ENCODE data around the gene IMP4.

IMP4 gene

DNA sequence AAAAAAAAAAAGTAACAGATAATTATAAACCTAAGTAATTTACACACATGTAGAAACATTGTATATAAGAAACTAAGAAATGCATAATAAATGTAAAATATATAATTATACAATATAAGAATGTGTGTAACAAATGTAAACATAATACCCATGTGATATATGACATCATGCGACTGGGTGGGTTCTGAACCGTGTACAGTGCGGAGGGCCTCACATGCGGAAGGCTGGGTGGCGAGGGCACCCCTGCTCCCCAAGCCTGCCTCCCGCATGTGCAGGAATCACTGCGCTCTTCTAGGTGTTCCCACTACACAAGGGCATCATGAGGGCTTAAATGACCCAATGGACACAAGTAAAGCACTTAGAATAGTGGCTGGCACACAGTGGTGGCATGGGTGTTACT lies 15.2 kb downstream of the IMP4 start:
- DNase-seq (ENCODE audit: low read depth in 2 of 2), result no peak

DNA sequence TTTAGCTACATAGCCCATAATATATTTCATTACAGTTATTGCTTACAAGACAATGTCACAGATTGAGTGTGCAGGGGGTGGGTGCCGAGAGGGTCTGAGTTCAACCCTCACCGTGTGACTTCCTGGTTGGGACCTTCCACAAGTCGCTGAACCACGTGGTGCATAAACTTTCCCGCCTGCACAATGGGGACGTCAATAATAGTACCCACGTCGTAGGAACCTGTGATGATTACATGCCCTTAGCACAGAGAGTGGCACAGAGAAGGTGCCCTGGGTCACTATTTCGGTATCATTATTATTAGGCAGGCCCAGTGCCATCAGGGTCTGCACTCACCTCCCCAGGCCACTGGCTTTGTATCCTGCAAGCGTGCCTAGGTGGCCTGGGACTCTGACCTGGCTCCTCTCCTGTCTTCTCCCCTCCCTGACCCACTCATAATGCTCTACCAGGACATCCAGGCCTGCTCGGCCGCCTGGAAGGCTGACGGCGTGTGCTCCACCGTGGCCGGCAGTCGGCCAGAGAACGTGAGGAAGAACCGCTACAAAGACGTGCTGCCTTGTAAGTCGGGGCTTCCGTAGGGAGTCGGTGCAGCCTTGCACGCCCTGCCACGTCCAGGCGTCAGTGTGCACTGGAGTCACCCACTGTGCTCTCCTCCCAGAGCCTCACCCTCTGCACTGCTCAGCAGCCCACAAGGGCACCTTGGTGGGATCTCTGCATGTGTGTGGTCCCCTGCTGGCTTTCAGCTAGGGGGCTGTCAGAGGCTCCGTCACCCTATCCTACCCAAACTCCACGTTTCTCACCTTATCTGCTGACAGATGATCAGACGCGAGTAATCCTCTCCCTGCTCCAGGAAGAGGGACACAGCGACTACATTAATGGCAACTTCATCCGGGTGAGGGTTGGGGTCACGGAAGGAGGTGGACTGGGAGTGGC lies 16.0 kb downstream of the IMP4 start:
- no peak for DNase-seq (ENCODE audit: low read depth in 2 of 2)

DNA sequence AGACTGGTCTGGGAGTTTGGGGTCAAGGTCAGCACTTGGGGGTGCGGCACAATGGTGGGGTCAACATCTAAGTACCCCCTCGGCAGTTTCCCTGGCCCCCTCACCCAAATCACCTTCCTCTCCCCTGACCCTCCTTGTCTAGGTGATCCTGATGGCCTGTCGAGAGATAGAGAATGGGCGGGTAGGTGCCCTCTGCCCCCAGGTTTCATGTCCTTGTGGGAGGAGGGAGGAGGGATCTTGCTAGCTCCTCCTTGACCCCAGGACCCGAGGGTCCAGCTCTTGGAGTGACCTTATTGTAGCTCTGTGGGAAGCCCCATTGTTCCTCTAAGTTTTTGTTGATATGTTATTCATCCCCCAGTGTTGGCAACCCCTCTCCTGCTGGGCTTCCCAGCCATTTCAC lies 16.8 kb downstream of the IMP4 start:
- no peak for DNase-seq (ENCODE audit: low read depth in 2 of 2)

DNA sequence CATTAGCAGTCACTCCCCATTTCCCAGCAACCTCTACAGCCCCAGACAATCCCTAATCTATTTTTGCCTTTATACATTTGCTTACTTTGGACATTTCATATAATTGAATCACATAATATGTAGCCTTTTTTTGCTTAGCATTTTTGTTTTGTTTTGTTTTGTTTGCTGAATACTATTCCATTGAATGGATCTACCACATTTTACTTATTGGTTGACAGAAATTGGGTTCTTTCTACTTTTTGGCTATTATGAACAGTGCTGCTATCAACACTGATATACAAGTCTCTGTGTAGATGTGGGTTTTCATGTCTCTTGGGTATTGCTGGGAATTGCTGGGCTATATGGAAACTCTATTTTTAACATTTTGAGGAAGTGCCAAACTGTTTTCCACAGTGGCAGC lies 20.8 kb downstream of the IMP4 start:
- no peak for DNase-seq (ENCODE audit: low read depth in 2 of 2)

DNA sequence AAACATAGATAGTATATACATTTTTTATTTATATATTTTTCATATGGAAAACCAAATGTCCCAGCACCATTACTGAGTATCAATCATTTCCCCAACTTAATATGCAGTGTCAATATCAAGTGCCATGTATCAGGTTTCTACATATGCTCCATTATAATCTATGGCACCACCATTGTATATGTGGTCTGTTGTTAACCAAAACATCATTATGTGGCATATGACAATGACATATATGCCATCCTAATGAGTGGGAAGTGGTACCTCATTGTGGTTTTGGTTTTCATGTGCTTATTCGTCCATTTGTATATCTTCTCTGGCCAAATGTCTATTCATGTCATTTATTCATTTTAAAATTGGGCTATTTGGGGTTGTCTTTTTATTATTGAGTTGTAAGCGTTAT lies 22.4 kb downstream of the IMP4 start:
- no peak for DNase-seq (ENCODE audit: low read depth in 2 of 2)

DNA sequence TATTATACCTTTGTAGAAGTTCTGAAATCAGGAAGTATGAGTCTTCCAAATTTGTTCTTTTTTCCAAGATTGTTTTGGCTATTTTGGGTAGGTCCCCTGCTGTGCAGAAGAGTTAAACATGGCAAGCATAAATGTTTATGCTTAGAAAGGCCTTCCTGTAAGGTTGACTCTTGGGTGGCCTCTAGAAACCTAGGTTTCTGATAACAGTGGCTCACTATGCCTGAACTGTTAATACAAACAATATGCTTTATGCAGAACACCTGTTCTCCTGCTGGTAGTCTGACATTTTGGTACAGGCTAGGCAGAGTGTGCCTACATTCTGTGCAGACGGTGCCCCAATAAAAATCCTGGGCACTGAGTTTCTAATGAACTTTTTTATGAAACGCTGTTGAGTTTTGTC lies 23.3 kb downstream of the IMP4 start:
- DNase-seq (ENCODE audit: low read depth in 2 of 2), result no peak

DNA sequence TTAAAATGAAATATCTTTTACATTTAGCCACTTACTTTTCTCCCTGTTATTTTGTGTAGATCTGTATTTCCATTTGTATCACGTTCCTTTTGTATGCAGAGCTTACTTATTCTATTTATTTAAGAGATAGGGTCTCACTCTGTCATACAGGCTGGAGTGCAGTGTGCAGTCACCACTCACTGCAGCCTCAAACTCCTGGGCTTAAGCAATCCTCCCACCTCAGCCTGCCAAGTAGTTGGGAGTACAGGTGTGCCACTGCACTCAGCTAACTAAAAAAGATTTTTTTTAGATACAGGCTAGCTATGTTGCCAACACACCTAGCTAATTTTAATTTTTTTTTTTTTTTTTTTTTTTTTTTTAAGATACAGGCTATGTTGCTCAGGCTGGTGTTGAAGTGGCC lies 24.0 kb downstream of the IMP4 start:
- DNase-seq (ENCODE audit: low read depth in 2 of 2), result no peak

DNA sequence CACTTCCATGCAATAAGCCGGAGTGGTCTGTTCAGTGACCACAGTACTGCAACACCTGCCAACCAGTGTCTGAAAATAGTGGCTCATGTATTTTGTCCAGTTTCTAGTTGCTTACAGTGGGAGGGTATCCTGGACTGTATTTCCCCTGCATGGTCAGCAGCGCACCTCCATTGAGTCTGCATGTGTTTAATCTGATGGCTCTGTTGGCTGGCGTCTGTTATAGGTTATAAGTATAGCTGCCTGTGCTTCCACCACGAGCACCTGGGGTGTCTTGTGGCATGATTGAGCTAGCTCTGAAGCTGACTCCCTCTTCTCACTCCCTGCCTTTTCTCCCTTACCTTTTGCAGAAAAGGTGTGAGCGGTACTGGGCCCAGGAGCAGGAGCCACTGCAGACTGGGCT lies 26.1 kb downstream of the IMP4 start:
- no peak for DNase-seq (ENCODE audit: low read depth in 2 of 2)

DNA sequence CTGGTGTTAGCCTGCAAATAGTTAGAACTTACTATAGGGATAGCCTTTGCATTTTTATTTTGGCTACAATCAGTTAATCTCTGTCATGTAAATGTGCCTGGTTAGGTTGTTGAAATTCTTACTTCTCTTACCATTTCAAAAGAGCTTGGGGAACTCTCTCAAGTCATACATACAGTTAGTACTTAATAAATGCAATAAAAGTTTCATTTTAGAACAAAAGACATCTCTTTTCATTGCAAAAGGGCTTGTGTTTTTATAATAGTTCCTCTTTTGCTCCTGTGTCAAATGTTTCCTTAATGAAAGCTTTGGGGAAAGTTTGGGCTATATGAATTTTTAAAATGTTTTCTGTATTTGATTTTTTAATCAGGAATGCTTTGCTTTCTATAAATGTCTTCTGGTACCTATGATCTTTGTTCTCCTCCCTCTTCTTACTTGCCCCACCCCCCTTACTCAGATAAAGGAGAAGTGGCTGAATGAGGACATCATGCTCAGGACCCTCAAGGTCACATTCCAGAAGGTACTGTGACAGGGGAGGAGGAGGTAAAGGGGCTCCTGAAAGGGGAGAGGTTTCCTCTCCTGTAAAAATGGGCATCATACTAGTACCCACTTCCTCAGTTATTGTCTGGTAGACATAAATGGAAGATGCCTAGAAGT lies 26.7 kb downstream of the IMP4 start:
- no peak for DNase-seq (ENCODE audit: low read depth in 2 of 2)

DNA sequence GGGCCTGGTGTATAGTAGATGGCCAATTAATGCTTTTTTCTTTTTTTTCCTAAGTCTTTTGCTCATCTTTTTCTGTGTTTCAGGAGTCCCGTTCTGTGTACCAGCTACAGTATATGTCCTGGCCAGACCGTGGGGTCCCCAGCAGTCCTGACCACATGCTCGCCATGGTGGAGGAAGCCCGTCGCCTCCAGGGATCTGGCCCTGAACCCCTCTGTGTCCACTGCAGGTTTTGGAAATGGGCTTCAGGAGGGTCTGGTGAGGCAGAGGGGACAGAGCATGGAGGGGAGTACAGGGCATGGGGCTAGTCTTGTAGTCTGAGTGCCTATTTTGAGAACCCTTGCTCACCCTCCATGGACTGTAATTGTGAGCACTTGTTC lies 27.3 kb downstream of the IMP4 start:
- DNase-seq (ENCODE audit: low read depth in 2 of 2), result no peak

DNA sequence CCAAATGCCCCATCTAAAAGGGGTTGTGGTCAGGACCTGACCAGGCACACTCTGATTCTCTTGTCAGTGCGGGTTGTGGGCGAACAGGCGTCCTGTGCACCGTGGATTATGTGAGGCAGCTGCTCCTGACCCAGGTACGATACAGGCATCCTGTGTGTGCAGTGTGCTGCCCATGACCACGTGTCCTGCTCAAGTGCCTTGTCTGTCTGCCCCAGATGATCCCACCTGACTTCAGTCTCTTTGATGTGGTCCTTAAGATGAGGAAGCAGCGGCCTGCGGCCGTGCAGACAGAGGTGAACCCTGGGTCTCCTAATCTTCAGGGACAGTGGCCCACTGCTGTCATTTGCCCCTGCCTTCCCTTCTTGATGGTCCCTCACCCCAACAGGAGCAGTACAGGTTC lies 27.8 kb downstream of the IMP4 start:
- no peak for DNase-seq (ENCODE audit: low read depth in 2 of 2)

DNA sequence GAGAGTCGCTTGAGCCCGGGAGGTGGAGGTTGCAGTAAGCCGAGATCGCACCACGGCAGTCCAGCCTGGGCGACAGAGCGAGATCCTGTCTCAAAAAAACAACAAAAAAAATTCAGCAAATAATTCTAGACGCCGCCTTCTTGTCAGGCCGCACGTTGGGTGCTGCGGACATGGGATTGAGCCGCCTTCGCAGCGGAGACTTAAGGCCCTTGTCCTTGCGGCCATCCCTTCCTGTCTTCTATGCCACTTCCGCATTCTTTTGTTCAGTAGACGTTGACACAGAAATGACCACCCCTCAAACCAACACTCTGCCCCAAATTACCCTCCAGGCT lies 29.0 kb downstream of the IMP4 start:
- DNase-seq (ENCODE audit: low read depth in 2 of 2), result no peak

DNA sequence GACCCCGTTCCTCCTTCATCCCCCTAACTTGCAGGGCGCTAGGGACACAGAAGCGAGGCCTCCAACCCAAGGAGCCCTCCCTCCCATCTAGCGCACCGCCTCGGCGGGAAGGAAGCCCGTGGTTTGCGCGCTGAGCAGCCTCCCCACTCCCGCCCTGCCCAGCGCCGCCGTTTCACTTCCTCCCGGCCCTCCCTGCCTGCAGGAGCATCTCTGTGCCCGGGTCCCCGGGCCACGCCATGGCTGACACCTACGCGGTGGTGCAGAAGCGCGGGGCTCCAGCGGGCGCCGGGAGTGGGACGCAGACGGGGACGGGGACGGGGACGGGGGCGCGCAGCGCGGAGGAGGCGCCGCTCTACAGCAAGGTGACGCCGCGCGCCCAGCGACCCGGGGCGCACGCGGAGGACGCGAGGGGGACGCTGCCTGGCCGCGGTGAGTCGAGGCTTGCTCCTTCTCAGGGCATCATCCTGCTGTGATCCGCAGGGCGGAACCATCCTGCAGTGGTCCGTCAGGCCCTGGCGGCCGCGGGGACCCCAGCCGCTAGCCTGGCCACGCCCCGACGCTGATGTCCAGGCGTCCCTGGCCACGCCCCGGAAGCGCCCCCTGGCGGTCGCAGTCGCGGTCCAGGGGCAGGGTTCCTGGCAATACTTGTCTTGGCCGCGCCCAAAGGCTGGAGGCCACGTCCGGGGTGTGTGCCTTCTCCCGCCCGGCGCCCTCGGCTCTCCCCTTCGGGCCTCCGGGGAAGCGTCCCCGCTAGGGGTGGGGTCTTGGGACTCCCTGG lies 29.5 kb downstream of the IMP4 start:
- peak; percentile 49 to 70 for DNase-seq (ENCODE audit: low read depth in 2 of 2)

DNA sequence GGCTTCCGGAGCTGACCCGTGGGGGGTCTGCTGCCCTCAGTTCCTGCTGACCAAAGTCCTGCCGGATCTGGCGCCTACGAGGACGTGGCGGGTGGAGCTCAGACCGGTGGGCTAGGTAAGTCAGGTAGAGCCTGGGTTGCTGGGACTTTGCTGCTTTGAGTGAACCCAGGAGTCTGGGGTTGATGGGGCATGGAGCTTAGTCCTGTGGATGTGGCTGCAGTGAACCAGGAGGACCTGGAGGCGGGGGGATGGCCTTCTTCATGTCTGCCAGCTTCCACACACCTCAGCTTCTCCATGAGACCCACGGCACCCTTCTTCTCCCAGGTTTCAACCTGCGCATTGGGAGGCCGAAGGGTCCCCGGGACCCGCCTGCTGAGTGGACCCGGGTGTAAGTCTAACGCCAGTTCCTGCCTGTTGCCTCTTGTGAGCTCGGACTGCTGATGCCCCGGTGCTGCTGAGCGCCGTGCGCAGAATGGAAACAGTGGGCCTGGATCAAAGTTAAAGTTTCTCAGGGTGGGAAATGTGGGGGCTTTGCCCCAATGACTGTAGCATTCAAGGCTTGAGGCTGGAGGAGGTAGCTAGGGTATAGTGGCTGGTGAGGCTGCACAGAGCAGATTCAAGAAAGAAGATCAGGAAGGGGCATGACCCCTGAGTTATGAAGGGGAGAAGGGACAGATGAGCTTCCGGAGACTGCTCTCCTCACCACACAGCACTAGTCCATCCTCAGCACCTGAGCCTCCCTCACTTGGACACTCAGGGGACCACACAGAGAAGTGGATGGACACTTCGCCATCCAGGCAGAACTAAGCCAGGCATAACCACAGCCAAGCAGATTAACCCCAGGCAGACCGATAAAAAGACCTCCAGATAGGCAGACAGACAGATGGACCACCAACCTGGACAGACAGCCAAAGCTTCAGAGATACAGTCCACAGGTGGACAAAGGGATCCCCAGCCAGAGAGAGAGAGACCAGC lies 30.4 kb downstream of the IMP4 start:
- DNase-seq (ENCODE audit: low read depth in 2 of 2), result no peak

DNA sequence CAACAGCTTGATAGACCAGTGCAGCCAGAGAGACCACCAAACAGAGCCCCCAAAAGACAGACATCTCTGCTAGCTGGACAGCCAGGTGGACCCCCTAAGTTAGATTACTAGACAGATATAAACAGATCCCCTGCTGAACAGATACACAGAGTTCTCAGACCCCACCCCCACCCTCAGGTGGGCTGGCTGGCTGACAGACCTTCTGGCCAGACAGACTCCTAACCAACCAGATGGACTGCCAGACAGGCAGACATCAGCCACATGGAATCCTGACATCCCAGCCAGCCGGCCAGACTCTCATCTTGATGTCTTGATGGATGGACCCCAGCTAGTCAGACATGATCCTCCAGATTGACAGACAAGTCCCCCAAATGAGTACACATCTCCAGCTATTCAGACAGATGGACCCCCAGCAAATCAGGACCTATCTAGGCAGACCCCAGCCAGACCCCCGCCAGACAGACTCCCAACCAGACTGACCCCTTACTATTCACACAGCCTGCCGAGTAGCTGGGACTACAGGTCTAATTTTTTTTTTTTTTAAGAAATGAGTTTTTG lies 31.2 kb downstream of the IMP4 start:
- no peak for DNase-seq (ENCODE audit: low read depth in 2 of 2)

DNA sequence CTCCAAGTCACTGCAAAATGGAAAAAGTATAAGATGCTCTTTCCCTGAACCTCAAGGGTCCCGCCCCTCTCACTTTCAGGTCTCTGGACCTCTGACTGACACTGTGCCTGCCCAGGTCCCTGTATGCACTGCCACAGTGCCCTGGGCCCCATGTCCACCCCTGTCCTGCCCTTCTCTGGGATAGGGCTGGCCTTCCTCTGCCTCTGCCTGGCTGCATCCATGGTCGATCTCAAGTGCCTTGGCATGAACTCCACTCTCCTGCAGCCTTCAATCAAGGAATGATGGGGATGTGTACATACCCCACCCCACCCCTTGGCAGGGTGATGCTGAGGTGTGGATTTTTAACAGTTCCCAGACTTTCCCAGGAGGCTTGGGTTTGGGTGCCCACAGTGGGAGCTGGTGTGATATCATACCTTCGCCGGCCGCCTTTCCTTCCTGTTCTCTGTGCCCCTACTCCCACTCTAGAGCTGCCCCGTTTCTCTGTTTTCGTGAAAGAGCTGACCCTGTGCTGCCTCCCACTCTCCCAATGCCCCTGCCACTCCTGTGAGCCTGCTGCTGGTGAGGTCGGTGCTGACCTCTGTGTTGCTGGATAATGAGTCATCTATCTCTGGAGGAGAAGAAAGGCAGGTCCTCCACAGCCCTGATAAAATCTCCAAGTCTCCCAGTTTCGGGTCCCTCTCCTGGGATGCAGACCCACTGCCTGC lies 32.0 kb downstream of the IMP4 start:
- no peak for DNase-seq (ENCODE audit: low read depth in 2 of 2)

DNA sequence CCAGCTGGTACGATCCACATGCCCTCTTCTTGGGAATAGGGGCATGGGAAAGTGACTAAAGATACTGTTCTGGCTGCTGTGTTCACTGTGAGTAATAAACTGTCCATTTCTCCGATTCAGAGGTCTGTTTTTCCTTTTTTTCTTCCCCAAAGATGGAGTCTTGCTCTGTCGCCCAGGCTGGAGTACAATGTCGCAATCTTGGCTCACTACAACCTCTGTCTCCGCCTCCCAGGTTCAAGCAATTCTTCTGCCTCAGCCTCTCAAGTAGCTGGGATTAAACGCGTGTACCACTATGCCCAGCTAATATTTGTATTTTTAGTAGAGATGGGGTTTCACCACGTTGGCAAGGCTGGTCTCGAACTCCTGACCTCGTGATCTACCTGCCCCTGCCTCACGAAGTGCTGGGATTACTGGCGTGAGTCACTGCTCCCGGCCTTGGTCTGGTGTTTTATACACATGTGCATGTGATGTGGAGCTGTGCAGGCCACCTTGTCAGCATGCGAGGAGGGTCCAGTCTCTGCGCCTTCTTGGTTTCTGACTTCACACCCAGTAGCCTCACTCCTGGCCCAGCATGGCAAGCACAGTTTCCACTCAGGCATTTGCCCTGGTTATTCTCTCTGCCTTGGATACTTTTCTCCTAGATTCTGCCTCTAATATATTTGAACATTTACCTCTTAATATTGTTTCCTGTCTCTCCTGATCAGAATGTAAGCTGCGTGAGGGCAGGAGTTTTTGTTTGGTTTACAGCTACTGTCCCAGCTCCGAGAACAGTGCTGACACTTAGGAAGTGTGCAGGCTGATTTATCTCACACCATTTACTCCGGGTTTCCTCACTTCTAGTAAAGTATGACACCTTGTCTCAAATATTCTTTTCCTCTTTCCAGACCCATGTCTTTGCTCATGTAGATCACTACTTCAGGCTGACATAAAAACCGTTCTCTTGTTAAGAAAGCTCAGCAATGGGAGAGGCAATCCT lies 32.9 kb downstream of the IMP4 start:
- DNase-seq (ENCODE audit: low read depth in 2 of 2), result no peak

DNA sequence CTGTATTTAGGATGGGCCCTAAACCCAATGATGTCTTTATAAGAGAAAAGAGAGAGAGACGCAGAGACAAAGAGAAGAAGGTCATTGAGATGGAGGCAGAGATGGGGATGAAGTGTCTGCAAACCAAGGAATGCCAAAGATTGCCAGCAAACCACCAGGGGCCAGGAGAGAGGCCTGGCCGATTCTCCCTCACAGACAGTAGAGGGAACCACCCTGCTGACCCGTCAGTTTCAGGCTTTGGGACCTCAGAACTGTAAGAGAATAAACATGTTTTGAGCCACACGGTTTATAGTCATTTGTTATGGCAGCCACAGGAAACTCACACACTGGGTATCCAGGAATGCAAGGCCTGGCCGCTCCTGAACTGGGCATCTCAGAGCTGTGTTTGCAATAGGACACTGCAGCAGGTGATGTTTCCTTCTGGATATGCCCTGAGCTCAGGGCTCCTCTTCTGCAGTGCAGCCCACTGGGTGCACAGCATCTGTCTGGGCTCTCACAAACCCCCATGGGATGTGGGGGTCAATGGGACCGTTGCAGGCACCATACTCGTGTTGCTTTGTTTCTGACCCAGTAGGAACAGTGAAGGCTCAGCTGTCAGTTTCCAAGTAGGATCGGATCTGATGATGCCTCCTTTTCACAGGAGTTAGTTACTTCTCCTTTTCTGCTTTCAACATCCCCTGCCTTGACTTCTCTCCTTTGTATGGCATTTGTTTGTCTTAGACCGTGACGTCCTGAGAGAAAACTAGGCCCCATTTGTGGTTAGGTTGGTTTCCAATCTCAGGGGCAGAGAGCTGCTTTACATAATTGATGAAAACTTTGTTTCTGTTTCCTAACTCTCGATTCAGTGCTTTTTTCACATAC lies 34.0 kb downstream of the IMP4 start:
- DNase-seq (ENCODE audit: low read depth in 2 of 2), result no peak
